ENCODE results near the gene CACNG3. TPM values are rescaled to one million over a fixed set of nuclear protein-coding genes. Genes with fewer than 3 reads are reported as not detected.

Gene CACNG3
- total RNA-seq, 2 donors from 2014 or later = not detected

DNA sequence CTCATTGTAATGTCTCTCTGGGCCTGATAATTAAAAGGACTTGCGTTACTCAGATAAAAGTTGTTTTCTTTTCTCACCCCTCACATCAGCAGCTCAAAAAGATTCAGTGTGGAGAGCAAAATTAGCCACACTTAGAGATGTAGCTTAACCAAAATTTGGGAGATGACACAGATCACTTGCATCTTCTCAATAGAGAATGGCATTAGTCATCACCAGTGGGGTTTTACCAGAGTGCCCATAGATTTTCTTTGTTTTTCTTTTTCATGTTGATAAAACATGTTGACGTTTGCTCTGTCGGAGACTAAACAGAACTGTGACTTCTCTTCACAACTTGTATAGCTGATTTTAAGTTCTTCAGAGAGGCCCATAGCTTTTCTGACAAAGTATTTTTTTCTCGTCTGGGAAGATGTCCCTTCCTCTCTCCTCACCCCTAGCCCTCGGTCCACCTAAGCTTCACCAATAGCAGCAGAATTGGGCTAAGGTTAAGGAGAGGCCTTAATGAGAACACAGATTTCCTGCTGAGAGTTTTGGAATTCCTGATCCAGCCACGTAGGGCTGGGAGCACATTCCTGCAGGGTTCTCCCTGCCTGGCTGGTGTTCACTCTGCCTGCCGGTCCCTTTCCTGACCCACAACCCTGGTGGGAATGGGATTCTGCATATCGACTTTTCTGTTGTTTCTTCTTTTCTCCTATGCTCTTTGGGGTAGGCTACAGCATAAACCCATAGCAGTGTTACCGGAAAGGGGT lies 92.6 kb downstream of the CACNG3 start:
- Mint-ChIP-seq H3K36me3 (no peaks in the 10 kb centered on the region), H3K27ac (no peak overlapping the region)
- ATAC-seq = peak; percentile 22 to 91

DNA sequence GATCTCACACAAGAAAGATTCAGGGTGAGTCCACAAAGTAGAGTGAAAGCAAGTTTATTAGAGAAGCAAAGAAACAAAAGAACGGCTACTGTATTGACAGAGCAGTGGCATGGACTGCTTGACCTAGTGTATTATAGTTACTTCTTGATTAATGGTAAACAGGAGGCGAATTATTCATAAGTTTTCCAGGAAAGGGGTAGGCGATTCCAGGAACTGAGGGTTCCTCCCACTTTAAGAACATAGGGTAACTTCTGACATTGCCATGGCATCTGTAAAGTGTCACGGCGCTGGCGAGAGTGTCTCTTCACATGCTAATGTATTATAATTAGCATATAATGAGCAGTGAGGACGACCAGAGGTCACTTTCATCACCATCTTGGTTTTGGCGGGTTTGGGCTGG lies 93.2 kb downstream of the CACNG3 start:
- DNase-seq (ENCODE audit: low spot score in 2 of 2) (no peak), ATAC-seq (no peak)
- H3K36me3 Mint-ChIP-seq = no peaks in the 10 kb centered on the region
- no peak overlapping the region for H3K27ac Mint-ChIP-seq
- H3K9me3 Mint-ChIP-seq = no peaks in the 10 kb centered on the region

More for the DNA sequence above, 92.6 kb downstream of the CACNG3 start:
- DNase-seq (ENCODE audit: low spot score in 2 of 2) = no peak
- no peaks in the 10 kb centered on the region for H3K9me3 Mint-ChIP-seq

DNA sequence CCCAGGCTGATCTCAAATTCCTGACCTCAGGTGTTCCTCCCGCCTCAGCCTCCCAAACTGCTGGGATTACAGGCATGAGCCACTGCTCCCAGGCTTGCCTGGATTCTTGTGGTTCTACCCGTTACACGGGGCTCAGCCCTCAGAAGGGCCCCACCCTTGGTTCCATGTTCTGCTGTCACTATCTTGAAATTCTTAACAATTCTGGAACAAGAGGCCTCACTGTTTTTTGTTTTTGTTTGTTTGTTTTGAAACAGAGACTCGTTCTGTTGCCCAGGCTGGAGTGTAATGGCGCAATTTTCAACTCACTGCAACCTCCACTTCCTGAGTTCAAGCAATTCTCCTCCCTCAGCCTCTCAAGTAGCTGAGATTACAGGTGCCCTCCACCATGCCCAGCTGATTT lies 96.6 kb downstream of the CACNG3 start:
- no peaks in the 10 kb centered on the region for H3K36me3 Mint-ChIP-seq
- no peak overlapping the region for H3K27ac Mint-ChIP-seq

DNA sequence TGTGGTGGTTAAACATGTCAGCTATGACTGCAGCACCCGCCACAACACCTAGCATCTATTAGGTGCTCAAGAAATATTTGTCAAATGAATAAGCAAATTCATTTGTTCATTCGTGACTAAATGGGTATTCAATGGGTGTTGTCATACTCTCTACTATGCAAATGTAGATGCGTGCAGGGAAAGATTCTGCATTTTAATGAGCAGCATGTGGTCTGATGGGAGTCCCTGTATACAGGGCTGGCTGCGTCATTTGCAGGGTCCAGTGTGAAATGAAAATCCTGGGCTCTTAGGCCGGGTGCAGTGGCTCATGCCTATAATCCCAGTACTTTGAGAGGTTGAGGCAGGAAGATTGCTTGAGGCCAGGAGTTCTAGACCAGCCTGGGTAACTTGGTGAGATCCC lies 97.5 kb downstream of the CACNG3 start:
- no peak for DNase-seq (ENCODE audit: low spot score in 2 of 2)
- ATAC-seq = no peak
- H3K27ac Mint-ChIP-seq = no peak overlapping the region
- no peaks in the 10 kb centered on the region for H3K36me3 Mint-ChIP-seq
- H3K9me3 Mint-ChIP-seq = no peaks in the 10 kb centered on the region

More for the DNA sequence above, 96.6 kb downstream of the CACNG3 start:
- no peak for ATAC-seq
- no peaks in the 10 kb centered on the region for H3K9me3 Mint-ChIP-seq
- no peak for DNase-seq (ENCODE audit: low spot score in 2 of 2)

DNA sequence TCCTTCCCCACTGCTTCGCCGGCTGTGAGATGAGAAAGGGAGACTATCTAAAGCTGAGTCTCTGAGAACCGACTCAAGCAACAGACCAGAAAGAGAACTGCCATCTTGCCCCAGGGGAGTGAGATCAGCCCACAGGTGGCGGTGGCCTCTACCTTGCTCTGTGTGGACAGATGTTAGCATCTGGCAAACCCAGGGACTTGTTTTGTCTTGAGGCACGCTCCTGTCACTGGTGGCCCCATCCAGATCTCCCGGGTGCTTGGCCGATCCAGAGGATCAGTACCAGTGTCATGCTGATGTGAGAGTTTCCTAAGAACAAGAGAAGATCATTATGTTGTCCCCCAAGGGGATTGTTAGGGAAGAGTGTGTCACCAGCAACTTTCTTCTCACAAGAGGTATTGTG lies 101.4 kb downstream of the CACNG3 start:
- ATAC-seq (no peak), DNase-seq (ENCODE audit: low spot score in 2 of 2) (no peak)
- no peaks in the 10 kb centered on the region for H3K36me3 Mint-ChIP-seq
- no peaks in the 10 kb centered on the region for H3K9me3 Mint-ChIP-seq
- no peak overlapping the region for H3K27ac Mint-ChIP-seq

DNA sequence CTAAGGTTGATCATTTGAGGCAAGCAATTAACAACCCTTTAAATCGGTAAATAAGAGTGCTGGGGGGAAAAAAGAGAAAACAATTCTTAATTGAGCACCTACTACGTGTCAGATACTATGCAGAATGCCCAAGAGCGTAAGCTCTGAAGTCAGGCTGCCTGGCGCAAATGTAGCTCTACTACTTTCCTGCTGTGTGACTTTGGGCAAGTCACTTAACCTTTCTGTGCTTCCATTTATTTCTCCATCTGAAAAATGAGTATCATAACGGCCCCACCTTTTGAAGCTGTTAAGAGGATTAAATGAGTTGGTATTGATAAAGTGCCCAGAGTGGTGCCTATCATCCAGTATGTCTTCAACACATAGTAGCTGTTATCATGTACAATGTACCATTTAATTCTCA lies 102.0 kb downstream of the CACNG3 start:
- no peak for ATAC-seq
- no peaks in the 10 kb centered on the region for H3K9me3 Mint-ChIP-seq
- H3K36me3 Mint-ChIP-seq = no peaks in the 10 kb centered on the region
- no peak for DNase-seq (ENCODE audit: low spot score in 2 of 2)
- H3K27ac Mint-ChIP-seq = no peak overlapping the region

DNA sequence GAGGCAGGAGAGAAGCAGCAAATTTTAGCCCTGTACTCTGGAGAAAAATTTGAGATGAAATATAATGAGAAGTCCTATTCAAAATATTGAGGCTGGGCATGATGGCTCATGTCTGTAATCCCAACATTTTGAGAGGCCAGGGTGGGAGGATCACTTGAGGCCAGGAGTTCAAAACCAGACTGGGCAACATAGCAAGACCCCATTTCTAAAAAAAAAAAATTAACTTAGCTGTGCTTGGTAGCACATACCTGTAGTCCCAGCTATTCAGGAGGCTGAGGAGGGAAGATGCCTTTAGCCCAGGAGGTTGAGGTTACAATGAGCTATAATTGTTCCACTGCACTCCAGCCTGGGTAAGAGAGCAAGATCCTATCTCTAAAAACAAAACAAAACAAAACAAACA lies 103.4 kb downstream of the CACNG3 start:
- no peaks in the 10 kb centered on the region for H3K36me3 Mint-ChIP-seq
- DNase-seq (ENCODE audit: low spot score in 2 of 2) (no peak), ATAC-seq (no peak)
- H3K9me3 Mint-ChIP-seq = no peaks in the 10 kb centered on the region
- H3K27ac Mint-ChIP-seq = no peak overlapping the region

DNA sequence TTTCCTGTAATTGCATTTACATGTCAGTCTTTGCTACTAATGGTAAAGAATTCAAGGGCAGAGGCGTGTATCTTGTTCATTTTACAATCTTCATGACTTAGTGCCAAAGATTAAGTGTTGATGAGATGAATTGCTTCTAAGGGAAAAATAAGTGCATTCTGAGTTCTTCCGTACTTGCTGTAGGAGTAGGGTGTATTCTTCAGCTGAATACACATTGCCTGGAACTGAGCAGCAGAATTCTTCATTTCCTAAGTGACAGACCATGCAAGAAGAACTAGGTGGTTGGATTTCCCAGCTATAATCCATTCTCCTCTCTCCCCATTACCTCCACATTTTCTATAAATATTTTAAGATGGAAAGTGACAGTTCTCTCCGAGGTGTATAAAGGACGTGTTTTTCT lies 104.8 kb downstream of the CACNG3 start:
- ATAC-seq (no peak), DNase-seq (ENCODE audit: low spot score in 2 of 2) (no peak)
- H3K9me3 Mint-ChIP-seq = no peaks in the 10 kb centered on the region
- no peaks in the 10 kb centered on the region for H3K36me3 Mint-ChIP-seq
- no peak overlapping the region for H3K27ac Mint-ChIP-seq

DNA sequence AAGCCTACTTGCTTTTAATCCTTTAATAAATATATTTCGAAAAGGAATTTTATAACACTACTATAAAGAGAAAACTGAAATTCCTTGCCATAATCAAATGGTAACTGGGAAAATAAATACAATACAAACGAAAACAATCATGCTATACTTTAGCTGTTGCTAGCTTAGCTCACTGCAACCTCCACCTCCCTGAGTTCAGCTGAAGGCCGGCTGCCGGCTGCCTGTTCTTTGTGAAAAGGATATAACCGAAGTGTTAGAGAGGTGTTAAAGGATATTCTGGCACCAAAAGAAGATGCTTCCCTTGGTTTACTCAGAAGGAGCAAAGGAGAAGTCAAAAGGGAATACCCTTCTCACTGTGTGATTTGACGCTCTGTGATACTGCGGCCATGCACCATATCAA lies 108.5 kb downstream of the CACNG3 start:
- Mint-ChIP-seq H3K27ac (no peak overlapping the region), H3K9me3 (no peaks in the 10 kb centered on the region), H3K36me3 (no peaks in the 10 kb centered on the region)
- DNase-seq (ENCODE audit: low spot score in 2 of 2) = no peak
- ATAC-seq = no peak

DNA sequence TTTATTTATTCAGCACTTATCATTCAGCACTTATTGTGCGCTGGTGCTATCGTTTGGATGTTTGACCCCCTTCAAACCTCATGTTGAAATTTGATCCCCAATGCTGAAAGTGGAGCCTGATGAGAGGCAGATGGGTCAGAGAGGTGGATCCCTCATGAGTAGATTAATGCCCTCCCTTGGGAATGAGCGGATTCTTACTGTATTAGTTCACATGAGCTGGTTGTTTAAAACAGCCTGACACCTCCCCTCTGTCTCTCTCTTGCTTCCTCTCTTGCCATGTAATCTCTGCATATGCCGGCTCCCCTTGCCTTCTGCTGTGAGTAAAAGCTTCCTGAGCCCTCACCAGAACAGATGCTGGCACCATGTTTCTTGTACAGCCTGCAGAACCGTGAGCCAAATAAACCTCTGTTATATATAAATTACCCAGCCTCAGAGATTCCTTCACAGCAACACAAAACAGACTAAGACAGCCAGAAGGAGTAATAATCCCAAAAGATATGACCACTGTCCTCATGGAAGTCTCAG lies 111.1 kb downstream of the CACNG3 start:
- Mint-ChIP-seq H3K36me3 (no peaks in the 10 kb centered on the region), H3K9me3 (peaks cover 0 to 3% of the 10 kb centered on the region in 2 donors), H3K27ac (no peak overlapping the region)
- DNase-seq (ENCODE audit: low spot score in 2 of 2) (no peak), ATAC-seq (no peak)

DNA sequence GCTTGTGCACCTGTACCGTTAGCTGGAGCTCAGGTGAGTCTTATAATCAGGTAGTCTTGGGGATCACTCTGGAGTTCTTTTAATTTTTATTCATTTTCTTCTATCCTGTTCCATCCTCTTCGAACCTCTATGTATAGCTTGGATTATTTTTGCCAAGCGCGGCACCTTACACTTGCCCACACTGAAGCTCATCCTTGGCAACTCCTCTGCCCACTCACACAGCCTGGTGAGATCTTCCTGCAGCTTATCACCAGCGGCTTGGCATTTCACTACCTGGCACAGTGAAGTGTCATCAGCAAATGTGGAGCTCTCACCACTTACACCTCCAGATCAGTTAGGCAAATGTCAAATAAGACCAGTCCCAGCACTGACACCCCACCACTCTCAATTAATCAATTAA lies 116.7 kb downstream of the CACNG3 start:
- Mint-ChIP-seq H3K36me3 (peaks cover 0 to 6% of the 10 kb centered on the region in 2 donors), H3K9me3 (peaks cover 3 to 7% of the 10 kb centered on the region in 2 donors), H3K27ac (no peak overlapping the region)
- ATAC-seq = no peak
- DNase-seq (ENCODE audit: low spot score in 2 of 2) = no peak

DNA sequence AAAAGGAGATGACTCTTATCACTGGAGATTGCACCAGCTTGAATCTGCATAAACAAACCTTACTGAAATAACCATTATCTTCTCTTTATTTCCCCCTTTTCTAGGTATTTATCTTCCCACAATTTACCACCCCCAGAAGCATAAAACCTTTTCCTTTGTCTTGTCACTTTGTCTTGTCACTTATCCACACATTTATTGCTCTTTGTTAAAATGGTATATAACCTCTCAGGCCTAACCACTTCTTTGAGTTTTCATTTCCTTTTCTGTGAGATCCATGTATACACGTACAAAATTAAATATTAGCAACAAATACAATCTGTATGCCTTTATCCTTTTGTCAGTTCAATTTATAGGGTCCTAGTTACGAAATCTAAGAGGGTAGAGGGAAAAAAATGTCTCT lies 122.9 kb downstream of the CACNG3 start:
- Mint-ChIP-seq H3K36me3 (peaks cover 19 to 27% of the 10 kb centered on the region in 2 donors), H3K27ac (no peak overlapping the region), H3K9me3 (peaks cover 15 to 22% of the 10 kb centered on the region in 2 donors)
- DNase-seq (ENCODE audit: low spot score in 2 of 2) = no peak
- ATAC-seq = no peak

DNA sequence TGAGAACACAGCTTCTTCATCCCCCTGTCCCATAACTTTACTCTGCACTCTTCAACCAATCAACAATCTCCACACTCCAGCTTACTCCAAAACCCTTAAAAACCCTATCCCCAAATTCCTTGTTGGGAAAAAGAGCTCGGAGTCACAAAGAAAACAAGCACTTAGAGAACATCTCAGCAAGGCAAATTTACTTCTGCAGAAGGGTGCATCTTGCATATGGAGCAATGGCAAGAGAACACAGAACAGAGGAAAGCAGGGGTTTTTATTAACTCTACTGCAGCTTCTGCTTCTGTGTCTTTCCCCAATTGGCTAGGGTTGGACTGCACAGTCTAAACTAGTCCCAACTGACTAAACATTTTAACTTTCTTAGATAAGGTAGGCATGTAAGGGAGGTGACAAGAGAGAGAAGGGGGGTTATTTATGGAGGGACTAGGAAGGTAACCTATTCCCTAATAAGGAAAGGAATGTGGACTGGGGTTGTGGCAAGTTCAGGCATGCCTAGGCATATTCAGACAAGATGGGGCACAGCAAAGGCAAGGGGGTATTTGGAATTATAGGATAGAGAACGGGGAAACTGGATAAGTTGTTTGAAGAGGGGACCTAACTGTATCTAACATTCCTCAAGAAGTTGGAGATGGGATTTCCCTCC lies 125.5 kb downstream of the CACNG3 start:
- no peak for ATAC-seq
- peaks cover 19 to 27% of the 10 kb centered on the region in 2 donors for H3K36me3 Mint-ChIP-seq

DNA sequence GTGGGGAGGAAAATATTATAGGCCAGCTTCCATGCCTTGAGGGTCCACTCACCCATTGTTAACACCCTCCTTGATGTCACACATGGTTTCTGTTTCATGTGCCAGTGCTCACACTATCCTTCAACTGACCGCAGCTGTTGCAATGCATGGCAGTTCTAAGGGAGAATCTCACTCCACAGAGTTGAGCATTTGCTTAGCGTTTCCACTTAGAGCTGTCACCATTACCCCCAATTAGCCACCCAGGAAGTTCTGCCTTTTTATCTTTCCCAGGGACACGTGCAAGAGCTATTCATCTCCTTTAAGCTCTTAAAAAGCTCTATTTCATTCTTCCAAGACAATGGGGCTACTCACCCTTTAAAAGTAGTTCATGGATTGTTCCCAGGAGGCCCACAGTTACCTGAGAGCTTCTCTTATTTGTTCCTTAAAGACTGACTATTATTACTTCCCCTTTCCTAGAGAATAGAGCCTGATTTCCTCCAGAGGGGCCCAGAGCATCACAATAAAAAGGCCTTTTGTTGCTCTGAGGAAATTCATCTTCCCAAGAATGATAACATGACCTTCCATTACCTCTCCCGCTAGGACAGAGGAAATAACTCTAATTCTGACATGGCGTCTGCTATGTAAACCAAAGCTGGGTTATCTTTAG lies 126.8 kb downstream of the CACNG3 start:
- peaks cover 15% of the 10 kb centered on the region in 2 donors for H3K9me3 Mint-ChIP-seq
- H3K27ac Mint-ChIP-seq = no peak overlapping the region
- H3K36me3 Mint-ChIP-seq = peaks cover 19 to 22% of the 10 kb centered on the region in 2 donors
- DNase-seq (ENCODE audit: low spot score in 2 of 2) (no peak), ATAC-seq (no peak)

More for the DNA sequence above, 125.5 kb downstream of the CACNG3 start:
- peaks cover 15 to 22% of the 10 kb centered on the region in 2 donors for H3K9me3 Mint-ChIP-seq
- no peak for DNase-seq (ENCODE audit: low spot score in 2 of 2)
- H3K27ac Mint-ChIP-seq = no peak overlapping the region

DNA sequence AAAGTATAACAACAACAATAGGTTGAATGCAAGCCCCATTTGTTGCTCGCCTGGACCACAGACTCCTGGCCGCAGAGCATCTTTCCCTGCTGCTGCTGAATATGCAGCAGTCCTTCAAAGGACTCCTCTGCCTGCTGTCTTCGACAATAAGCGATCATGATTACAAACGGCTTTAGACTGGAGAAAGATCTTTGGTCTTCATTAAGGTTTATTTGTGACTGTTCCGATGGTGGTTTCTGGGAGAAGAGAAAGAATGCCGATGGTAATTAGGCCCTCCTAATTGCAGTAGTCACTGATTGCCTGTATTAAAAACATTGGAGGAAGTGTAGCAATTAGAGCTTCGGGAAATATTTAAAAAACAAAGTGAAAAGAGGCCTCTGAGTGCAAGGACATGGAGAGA lies 138.2 kb downstream of the CACNG3 start:
- no peak for ATAC-seq

DNA sequence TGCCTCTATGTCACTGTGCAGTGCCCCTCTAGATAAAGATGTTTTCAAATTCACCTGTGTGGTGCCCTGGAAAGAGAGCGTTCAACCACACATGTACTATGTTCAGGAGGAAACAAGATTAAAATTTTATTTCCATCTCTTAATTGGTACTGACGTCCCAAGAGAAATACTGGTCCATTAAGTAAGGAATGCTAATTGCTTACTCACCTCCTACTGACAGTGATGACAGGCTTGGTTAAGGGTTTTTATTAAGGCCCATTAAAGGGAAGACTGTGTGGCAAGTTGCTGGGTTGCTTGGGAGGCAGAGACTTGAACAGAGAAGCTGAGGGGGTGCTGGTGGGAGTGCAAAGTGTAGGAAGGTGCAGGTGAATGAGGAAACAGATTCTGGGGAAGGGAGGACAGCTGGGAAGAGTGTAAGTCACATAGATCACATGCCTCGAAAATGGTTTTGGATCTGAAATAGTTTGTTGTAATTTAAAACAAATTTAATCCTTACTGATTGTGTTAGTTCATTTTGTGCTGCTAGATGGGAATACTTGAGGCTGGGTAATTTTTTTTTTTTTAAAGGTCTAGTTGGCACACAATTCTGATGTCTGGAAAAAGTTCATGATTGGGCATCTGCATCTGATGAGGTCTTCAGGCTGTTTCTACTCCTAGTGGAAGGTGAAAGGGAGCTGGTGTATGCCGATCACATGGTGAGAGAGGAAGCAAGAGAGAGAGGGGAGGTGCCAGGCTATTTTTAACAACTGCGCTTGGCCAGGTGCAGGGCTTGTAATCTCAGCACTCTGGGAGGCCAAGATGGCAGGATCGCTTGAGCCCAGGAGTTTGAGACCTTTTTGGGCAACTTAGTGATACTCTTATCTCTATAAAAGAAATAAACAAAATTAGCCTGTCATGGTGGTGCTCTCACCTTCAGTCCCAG lies 140.5 kb downstream of the CACNG3 start:
- no peak for DNase-seq (ENCODE audit: low spot score in 2 of 2)
- Mint-ChIP-seq H3K27ac (no peak overlapping the region), H3K9me3 (no peaks in the 10 kb centered on the region)

More for the DNA sequence above, 138.2 kb downstream of the CACNG3 start:
- H3K9me3 Mint-ChIP-seq = no peaks in the 10 kb centered on the region
- H3K27ac Mint-ChIP-seq = no peak overlapping the region
- no peak for DNase-seq (ENCODE audit: low spot score in 2 of 2)
- H3K36me3 Mint-ChIP-seq = no peaks in the 10 kb centered on the region

More for the DNA sequence above, 140.5 kb downstream of the CACNG3 start:
- H3K36me3 Mint-ChIP-seq = no peaks in the 10 kb centered on the region
- no peak for ATAC-seq
